ENCODE results near the gene TTC17.
"Not testable (repeated sequence)": the region's sequence is repeated elsewhere in the genome, so short reads cannot be mapped to it uniquely, and the experiment has no call there.

The TTC17 gene

GRCh38 chr11:43358801-43359421 is at the start of gene TTC17:
Gene TTC17 (plus strand): TSS chr11:43358920. CDS start chr11:43358955, 35 bp downstream.
- DNase-seq: peak; percentile 82

DNA sequence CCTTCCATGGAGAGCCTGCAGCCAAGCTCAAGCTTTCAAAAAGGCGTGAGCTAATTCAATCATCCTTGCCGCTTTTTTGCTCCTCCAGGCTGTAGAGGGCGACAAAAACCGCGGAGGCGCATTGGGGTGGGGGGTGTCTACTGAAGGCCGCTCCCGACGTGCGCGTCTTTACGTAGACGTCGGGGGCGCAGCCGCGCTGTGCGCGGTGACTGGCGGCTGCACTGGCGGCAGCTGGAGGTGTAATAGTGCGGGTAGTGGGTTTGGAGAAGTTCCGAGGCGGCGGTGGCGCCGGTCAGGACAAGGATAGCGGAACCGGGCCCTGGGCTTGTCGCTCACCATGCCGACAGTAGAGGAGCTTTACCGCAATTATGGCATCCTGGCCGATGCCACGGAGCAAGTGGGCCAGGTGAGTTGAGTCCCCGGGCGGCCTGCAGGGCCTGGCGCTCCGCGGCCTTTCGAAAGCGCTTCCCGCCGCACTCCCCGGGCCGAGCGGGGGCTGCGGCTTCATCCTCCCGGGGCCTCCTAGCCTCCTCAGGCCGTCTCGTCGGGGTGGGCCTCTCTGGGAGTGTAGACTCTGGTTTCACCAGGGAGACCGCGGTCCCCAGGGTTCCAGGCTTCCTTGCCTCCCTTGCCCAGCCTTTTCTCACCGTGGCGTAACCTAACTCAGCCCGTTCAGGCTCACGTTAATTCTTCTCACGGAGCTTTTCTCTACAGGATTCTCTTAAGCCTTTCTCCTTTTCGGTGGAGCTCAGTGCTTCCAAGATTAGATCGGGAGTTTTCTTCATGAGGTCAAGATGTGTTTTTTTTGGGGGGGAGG is 46.7 kb upstream of the TTC17 start, which contains the start of gene API5:
Gene API5 (plus strand): TSS at position 206 of the 817 bp plus-strand sequence. CDS start 132 bp downstream, at position 338.
- DNase-seq: peak; percentile 87

DNA sequence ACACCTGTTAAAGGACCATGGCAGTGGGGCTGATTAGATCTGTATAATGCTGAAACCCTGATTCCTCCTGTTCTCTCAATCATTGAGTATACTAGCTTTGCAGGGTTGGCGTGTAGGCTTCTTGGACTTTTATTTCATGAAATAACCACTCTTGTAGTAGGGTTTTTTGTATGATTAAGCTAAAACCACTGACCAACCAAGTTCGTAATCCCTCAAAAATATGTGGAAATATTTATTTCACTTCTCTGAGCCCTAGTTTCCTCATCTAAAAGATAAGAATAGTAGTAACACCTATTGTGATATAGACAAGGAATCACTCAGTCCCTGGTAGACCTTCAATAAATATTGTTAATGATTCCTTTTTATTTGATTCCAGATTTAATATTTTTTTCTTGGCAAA is 42.8 kb upstream of the TTC17 start:
- no peak for DNase-seq

DNA sequence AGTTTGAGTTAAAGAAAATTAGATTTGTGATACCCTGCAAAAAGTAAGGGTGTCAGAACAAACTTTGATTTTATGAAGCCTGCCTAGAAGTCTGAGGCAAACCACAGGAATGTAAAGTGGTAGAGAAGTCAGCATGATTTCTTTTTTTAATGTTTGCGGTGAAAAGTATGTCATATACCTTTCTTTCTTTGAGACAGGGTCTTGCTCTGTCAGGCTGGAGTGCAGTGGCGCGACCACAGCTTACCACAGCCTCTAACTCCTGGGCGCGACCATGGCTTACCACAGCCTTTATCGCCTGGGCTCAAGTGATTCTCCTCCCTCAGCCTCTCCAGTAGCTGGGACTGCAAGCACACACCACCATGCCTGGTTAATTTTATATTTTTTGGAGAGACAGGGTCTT is 42.3 kb upstream of the TTC17 start:
- no peak for DNase-seq

DNA sequence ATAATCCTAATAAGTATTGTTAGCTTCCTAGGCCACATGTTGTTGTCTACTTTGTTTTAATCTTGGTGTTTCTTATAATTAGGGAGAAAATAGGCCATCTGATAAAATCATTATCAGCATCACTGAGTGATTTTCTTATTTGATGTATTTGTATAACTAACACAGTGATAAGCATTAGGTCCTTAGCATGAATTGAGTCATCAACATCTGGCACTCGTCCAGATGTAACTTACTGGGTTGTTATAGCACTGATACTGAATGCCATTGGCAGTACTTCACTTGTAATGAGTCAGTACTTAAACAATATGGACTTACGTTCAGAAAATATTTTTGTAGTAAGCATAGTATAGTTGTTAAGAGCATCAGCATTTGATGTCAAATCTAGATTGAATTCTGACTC is 30.7 kb upstream of the TTC17 start:
- DNase-seq: peak; percentile 28

DNA sequence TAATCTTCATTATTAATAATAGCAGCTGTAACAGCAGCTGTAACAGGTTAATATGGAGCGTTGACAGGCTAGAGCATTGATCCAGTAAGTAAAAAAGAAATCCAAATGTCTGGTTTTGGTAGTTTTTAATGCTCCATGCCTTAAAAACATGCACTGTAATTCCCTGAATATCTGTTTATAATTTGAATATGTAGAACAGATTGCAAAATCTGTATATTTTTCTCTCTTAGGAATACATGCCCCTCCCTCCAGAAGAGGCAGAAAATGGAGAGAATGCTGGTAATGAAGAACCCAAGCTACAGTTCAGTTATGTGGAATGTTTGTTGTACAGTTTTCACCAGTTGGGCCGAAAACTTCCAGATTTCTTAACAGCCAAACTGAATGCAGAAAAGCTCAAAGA is 30.2 kb upstream of the TTC17 start:
- no peak for DNase-seq

DNA sequence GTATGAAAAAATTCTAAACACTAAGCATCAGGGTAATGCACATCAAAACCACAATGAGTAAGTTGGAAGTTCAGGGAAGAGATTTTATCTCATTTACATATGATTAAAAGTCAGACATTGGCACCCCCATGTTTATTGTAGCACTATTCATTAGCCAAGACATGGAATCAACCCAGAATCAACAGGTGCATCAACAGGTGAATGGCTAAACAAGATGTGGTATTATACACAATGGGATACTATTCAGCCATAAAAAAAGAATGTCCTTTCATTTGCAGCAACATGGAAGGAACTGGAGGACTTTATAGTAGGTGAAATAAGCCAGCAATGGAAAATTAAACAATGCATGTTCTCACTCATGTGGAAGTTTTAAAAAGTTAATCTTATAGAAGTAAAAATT is 17.6 kb upstream of the TTC17 start:
- no peak for DNase-seq

GRCh38 chr11:43351426-43351825 is 7.3 kb upstream of the TTC17 start:
- DNase-seq: not testable (repeated sequence)

DNA sequence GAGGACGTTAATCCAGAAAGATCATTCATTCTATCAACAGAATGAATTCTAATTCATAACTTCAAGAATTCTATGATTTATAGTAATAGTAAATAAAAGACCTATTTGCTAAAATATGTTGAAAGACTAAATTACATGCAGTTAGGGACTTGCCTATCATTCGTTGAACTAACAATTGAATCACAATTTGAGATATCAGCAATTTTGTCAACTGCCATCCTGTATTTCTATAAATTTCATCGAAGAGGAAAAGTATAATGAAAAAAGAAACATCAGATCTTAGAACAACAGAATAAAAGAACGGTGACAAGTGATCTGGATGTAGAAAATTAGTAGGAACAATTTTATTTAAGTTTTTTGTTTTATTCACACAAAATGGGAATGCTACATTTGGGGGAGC is 4.4 kb upstream of the TTC17 start:
- no peak for DNase-seq

DNA sequence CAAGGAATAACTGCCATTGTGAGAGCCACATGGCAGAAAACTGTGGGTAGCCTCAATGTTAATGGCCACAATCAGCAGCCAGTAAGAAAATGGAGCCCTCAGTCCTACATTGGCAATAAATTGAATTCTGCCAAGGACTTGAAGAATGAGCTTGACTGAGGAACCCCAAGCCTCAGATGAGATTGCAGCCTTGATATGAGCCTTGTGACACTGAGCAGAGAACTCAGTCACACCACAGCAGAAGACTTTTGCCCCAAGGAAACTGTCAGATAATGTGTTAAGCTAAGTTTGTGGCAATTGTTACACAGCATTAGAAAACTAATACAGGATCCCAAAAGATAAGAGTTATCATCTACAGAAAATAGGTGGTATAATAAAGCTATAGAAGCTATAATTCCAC is 2.4 kb upstream of the TTC17 start:
- DNase-seq: no peak

DNA sequence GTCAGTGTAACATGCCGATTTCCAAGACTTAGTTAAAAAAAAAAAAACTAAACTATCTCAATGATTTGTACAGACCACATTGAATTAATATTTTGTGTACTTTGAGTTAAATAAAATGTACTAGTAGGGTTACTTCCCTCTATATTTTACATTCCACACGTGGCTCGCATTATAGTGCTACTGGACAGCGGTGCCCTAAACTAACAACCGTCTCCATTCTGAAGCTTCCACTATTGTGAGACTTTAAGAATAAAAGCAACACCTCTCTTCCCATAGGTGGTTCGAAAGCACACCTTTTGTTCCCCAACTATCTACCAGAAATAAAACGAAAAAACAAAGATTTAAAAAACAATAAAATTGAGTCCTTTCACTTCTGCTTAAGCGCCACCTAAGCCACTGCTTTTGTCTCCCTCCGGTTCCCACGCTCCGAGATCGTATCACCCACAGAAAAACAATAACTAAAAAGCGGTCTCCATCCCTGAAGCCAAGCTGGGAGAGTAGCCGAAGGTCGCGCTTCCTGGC is 380 bp upstream of the TTC17 start:
- DNase-seq: no peak

GRCh38 chr11:43359422-43359818 is 700 bp downstream of the TTC17 start:
- DNase-seq: no peak

DNA sequence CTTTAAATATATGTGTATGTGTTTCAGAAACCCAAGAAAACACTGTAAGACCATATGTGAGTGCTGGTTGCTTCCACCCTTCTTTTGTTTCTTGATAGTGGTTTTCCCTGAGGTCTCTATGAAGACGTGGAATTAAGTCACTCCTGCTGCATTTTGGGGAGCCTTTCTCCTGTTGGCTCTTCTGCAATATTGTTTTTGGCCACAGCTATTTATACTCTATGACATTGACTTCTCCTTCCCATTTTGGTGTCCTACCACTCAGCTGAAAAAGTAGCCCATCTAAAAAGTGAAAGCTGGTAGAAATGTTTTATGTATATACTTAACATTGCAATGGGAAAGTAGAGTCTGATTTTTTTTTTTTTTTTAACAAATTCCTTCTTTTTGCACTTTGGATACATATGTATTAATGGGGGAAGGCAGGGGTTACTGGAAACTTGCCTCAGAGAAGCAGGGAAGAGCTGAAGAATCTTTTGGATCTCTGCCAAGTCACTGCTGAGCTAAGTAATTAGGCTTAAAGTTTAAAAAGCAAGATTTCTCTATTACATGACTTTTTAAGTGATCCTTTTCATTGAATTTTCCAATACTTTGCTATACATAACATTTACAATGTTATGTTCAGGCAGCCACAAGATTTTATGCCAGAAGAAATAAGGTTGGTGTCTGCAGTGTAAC is 1.8 kb downstream of the TTC17 start:
- no peak for DNase-seq

- DNase-seq: no peak
Measured at GRCh38 chr11:43366677-43367076, 8.0 kb downstream of the TTC17 start.

- DNase-seq: no peak
Measured at GRCh38 chr11:43367382-43368178, 8.9 kb downstream of the TTC17 start.

DNA sequence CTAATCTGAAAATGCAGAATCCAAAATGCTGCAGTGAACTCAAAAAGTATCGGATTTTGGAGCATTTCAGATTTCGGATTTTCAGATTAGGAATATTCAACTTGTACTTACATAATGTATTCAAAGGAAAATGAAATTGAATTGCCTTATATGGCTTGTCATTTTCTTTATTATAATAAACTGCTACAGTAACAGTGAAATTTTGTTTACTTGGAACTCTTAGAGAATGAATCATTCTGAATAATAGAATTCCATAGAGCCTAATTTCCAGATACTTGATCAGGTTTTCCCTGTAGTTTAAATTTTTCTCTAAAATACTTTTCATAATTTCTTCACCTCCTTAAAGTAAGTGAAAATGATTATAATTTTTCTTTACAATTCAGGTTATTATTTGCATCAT is 17.3 kb downstream of the TTC17 start:
- DNase-seq: no peak

DNA sequence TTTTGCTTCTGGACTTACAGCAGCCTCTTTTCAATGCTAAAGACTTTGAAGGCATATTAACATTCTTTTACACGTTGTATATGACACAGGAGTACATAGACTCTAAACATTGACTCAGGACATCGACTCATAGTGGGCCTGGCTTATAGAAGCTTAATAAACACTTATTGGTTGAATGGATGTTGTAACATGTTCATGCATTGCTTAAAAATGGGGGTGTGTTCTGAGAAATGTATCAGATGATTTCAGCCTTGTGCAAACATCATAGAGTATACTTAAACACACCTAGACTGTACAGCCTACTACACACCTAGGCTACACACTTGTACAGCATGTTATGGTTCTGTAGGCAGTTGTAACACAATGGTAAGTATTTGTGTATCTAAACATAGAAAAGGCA is 17.9 kb downstream of the TTC17 start:
- DNase-seq: no peak

DNA sequence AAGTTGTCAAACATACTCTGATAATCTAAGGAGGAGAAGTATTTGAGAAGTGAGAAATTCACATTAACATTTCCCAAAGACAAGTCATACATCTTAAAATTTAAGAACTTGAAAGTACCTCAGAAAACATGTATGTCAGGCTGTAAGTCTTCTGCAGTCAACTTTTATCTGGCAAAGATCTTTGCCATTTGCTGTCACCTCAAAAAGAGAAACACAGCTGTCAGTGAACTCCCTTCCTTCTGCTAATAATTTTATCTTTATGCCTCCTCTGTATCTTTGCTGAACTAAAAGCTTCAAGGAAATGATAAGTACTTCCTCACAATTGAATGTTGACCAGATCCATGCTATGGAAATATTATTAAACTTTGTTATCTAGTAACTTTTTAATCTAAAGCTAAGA is 18.7 kb downstream of the TTC17 start:
- DNase-seq: no peak

DNA sequence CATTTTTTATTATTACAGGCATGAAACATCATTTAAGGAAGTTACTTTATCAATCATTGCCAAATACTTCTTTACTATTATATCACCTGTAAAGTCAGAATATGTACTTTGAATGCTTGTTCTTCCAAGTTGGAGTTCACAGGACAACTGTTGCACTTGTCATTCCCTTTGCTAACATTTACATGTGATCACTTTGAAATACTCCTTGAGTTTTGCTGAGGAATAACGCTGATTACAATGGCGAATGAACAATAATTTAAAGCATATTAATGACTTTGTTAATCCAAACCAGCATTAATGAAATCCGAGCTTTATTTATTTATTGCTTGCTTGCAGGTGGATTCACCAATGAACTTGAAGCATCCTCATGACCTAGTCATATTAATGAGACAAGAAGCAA is 20.2 kb downstream of the TTC17 start:
- DNase-seq: no peak

- no peak for DNase-seq
Measured at GRCh38 chr11:43381802-43382201, 23.1 kb downstream of the TTC17 start.

- no peak for DNase-seq
Measured at GRCh38 chr11:43382614-43383013, 23.9 kb downstream of the TTC17 start.

DNA sequence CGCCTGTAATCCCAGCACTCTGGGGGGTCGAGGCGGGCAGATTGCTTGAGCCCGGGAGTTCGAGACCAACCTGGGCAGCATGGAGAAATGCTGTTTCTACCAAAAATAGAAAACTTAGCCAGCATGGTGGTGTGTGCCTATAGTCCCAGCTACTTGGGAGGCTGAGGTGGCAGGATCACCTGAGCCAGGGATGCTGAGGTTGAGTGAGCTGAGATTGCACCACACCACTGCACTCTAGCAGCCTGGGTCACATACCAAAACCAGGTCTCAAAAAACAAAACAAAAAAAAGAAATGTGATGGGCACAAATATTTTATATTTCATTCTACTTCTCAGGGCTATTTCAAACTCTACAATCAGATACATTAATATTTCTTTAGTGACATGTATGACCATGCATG is 25.7 kb downstream of the TTC17 start:
- no peak for DNase-seq

DNA sequence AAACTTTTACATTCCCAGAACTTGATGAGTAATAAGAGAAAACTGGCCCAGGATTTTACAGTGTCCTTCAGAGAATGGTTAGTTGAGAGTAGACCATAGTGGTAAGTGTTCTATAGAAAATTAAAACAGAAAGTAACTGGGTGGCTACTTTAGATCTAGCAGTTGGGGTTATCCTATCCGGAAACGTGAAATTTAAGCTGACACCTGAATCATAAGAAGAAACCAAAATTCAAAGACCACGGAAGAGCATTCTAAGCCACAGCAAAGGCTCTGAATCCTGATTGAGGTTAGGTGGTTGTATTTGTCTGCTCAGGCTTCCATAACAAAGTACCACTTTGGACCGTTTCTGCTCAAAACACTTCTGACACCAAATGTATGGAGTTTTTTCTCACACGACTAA is 34.0 kb downstream of the TTC17 start:
- DNase-seq: no peak
